Measurements from ENCODE around the gene STK40. TPM values are rescaled to one million over a fixed set of nuclear protein-coding genes. Genes with fewer than 3 reads are reported as not detected.
A peak's percentile ranks its signal among the peaks of the same experiment; 100 is the strongest.

The STK40 gene
- total and polyA plus RNA-seq, 9 of the 15 experiments (the other 6 are each of a cell fraction or from before 2014, with no cell fraction given), result 0.69 to 94.3 (median 39.1) TPM

DNA sequence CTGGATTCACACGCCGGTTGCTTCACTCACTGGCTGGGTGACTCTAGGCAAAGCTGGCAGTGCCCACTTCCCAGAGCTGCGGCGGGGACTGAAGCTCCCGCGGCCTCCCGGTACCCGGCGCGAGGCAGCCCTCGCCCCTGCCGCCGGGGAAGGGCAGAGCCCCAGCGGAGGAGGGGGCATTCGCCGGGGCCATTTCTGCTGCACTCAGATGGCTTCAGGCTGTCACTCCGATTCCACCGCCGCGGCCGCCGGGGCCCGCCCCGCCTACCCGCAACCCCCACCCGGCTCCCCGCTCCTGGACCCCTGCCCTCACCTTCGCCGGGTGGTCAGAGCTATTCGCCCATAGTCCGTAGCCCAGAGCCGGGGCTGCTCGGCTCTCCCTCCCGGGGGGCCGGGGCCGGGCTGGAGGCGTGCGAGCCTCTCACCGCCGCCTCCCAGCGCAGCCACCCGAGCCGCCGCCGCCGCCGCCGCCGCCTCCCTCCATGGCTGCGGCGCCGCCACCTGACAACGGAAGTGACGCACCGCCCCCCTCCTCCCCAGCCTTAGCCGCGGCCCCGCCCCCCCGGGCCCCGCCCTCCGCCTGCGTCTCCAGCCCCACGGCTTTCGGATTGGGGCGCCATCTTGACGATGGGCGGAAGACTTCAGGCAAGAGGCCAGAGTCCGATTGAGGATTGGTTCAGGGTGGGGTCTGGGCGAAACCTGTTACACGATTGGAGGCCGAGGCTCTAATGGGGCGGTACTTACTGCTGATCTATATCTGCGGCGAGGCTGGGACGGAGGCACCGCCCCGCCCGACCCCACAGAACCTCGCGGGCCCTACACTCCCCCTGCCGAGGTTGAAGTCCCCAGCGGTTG is at the start of gene STK40 (continued):
- TF ChIP-seq BMI1 (IDR thresholded peaks at IDR 0.05; ENCODE audit: low read length) (no peak), THRAP3 (IDR thresholded peaks at IDR 0.05; ENCODE audit: borderline replicate concordance) (no peak), HNRNPH1 (optimal IDR thresholded peaks at IDR 0.05; ENCODE audit: low read depth, low read length) (no peak), TCFL5 (CRISPR knock-in tag; conservative IDR thresholded peaks at IDR 0.05) (no peak), HNRNPLL (IDR thresholded peaks at IDR 0.05; ENCODE audit: low read depth, low read length, poor library complexity, severe bottlenecking) (peak; percentile 8), REST (IDR thresholded peaks at IDR 0.05; ENCODE audit: borderline replicate concordance) (no peak), REST (CRISPR knock-in tag; IDR thresholded peaks at IDR 0.05; ENCODE audit: low read depth) (no peak), SMAD3 (CRISPR knock-in tag; conservative IDR thresholded peaks at IDR 0.05) (no peak), ZSCAN32 (CRISPR knock-in tag; IDR thresholded peaks at IDR 0.05) (0 out of 2 replicates have a peak, but pooled peaks have one; percentile 28), SMC3 (conservative IDR thresholded peaks at IDR 0.05; ENCODE audit: insufficient read depth, low read depth, low read length) (no peak), ZNF583 (CRISPR knock-in tag; IDR thresholded peaks at IDR 0.05) (no peak), KHSRP (IDR thresholded peaks at IDR 0.05) (no peak)
- TF ChIP-seq, protein P1, sequence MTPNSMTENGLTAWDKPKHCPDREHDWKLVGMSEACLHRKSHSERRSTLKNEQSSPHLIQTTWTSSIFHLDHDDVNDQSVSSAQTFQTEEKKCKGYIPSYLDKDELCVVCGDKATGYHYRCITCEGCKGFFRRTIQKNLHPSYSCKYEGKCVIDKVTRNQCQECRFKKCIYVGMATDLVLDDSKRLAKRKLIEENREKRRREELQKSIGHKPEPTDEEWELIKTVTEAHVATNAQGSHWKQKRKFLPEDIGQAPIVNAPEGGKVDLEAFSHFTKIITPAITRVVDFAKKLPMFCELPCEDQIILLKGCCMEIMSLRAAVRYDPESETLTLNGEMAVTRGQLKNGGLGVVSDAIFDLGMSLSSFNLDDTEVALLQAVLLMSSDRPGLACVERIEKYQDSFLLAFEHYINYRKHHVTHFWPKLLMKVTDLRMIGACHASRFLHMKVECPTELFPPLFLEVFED (CRISPR knock-in tag; conservative IDR thresholded peaks at IDR 0.05), result no peak
- TF ChIP-seq, protein P2, sequence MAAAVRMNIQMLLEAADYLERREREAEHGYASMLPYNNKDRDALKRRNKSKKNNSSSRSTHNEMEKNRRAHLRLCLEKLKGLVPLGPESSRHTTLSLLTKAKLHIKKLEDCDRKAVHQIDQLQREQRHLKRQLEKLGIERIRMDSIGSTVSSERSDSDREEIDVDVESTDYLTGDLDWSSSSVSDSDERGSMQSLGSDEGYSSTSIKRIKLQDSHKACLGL (CRISPR knock-in tag; IDR thresholded peaks at IDR 0.05; ENCODE audit: borderline replicate concordance, poor library complexity, severe bottlenecking), result no peak
